CD14-positive monocyte (primary cell): ENCODE data around the gene SPTAN1. TPM values are rescaled to one million over a fixed set of nuclear protein-coding genes. Genes with fewer than 3 reads are reported as not detected.

Experiments
- DNase-seq, 3 donors: peaks; one replicate each; pipeline ENCODE4 v3.0.0-alpha.2; 2011 to 2022
- H2AFZ ChIP-seq: 2 replicates; pipeline ENCODE4 v1.6.0; 2012; ENCODE audit warnings: mild to moderate bottlenecking, low read depth, low read length, inconsistent platforms; ENCODE audit not compliant: insufficient read depth, poor library complexity, severe bottlenecking
- H3K27ac ChIP-seq, 2 donors: 1 replicate in 1 of 2; 2 replicates in 1 of 2; pipeline ENCODE4 v1.5.1; 2012 to 2013; ENCODE audit warnings: low read length in 2 of 2, control low read depth in 1 of 2, inconsistent platforms in 1 of 2, low read depth in 1 of 2, mild to moderate bottlenecking in 1 of 2
- H3K27me3 ChIP-seq, 2 donors: one replicate each; pipeline versions ENCODE4 v1.6.0 to v1.6.1; 2011 to 2013; ENCODE audit warnings: low read length in 2 of 2; ENCODE audit not compliant: control insufficient read depth in 2 of 2, insufficient read depth in 2 of 2
- H3K36me3 ChIP-seq, 2 donors: replicated peaks in 1 of 2; 1 replicate in 1 of 2; 2 replicates in 1 of 2; pipeline versions ENCODE4 v1.5.1 to v1.6.1; 2012 to 2013; ENCODE audit warnings: low read length in 2 of 2, control low read depth in 1 of 2, inconsistent platforms in 1 of 2, mild to moderate bottlenecking in 1 of 2; ENCODE audit not compliant: insufficient read depth in 2 of 2, control insufficient read depth in 1 of 2
- H3K4me1 ChIP-seq, 2 donors: 1 replicate in 1 of 2; 2 replicates in 1 of 2; pipeline versions ENCODE4 v1.5.1 to v1.6.1; 2012 to 2013; ENCODE audit warnings: low read length in 2 of 2, control low read depth in 1 of 2, inconsistent platforms in 1 of 2, mild to moderate bottlenecking in 1 of 2, moderate library complexity in 1 of 2; ENCODE audit not compliant: insufficient read depth in 2 of 2, control insufficient read depth in 1 of 2
- H3K4me2 ChIP-seq: replicated peaks from 2 replicates; pipeline ENCODE3; 2012; ENCODE audit warnings: low read length, moderate library complexity, mild to moderate bottlenecking; ENCODE audit not compliant: poor library complexity, severe bottlenecking; ENCODE audit errors: extremely low read depth
- H3K4me3 ChIP-seq, 3 experiments: fragments of 200-600 bp in 1 of 3; sonication (generic) in 1 of 3; replicated peaks in 1 of 3; 1 replicate in 2 of 3; 2 replicates in 1 of 3; pipeline ENCODE4 v1.5.1; 2011 to 2013; ENCODE audit warnings: low read length in 3 of 3, mild to moderate bottlenecking in 3 of 3, control low read depth in 2 of 3, low read depth in 2 of 3, inconsistent platforms in 1 of 3, moderate library complexity in 1 of 3
- H3K79me2 ChIP-seq: 2 replicates; pipeline ENCODE4 v1.6.0; 2012; ENCODE audit warnings: mild to moderate bottlenecking, control low read depth, inconsistent platforms, low read length, moderate library complexity; ENCODE audit not compliant: insufficient read depth
- H3K9ac ChIP-seq: 2 replicates; pipeline ENCODE4 v1.6.0; 2017; ENCODE audit warnings: low read length, mild to moderate bottlenecking; ENCODE audit not compliant: insufficient read depth, poor library complexity, severe bottlenecking
- H3K9me3 ChIP-seq, 2 donors: replicated peaks in 1 of 2; 1 replicate in 1 of 2; 2 replicates in 1 of 2; pipeline versions ENCODE4 v1.5.1 to v1.6.1; 2012 to 2013; ENCODE audit warnings: low read length in 2 of 2, control low read depth in 1 of 2; ENCODE audit not compliant: control insufficient read depth in 1 of 2, insufficient read depth in 1 of 2
- H4K20me1 ChIP-seq: 2 replicates; pipeline ENCODE4 v1.6.0; 2012; ENCODE audit warnings: mild to moderate bottlenecking, low read length, control low read depth, moderate library complexity; ENCODE audit not compliant: insufficient read depth
- H3K27ac Mint-ChIP-seq, 7 donors: one replicate each; pipeline ENCODE4 v1.8.0; 2020; ENCODE audit warnings: mild to moderate bottlenecking in 7 of 7, mixed read lengths in 7 of 7, moderate library complexity in 6 of 7, inconsistent platforms in 2 of 7
- H3K27me3 Mint-ChIP-seq, 3 donors: one replicate each; pipeline ENCODE4 v1.8.0; 2021 to 2022; ENCODE audit warnings: low read depth in 3 of 3, mild to moderate bottlenecking in 3 of 3, mixed read lengths in 3 of 3, moderate library complexity in 3 of 3, inconsistent platforms in 1 of 3
- H3K36me3 Mint-ChIP-seq, 2 donors: one replicate each; pipeline ENCODE4 v1.8.0; 2020; ENCODE audit warnings: mixed read lengths in 2 of 2, inconsistent platforms in 1 of 2, mild to moderate bottlenecking in 1 of 2
- H3K4me1 Mint-ChIP-seq: one replicate; pipeline ENCODE4 v1.8.0; 2020; ENCODE audit warnings: mild to moderate bottlenecking, mixed read lengths
- H3K4me3 Mint-ChIP-seq, 2 donors: one replicate each; pipeline ENCODE4 v1.8.0; 2020; ENCODE audit warnings: mild to moderate bottlenecking in 2 of 2, mixed read lengths in 2 of 2, moderate library complexity in 1 of 2
- H3K9me3 Mint-ChIP-seq, 7 donors: one replicate each; pipeline ENCODE4 v1.8.0; 2020 to 2022; ENCODE audit warnings: mixed read lengths in 7 of 7, mild to moderate bottlenecking in 6 of 7, moderate library complexity in 6 of 7, inconsistent platforms in 2 of 7
- CTCF ChIP-seq: fragments of 200-600 bp; IDR thresholded peaks from one replicate; pipeline ENCODE4 v1.8.0; 2022; ENCODE audit warnings: antibody characterized with exemption, mild to moderate bottlenecking
- WGBS: methylation state at CpG from one replicate; pipeline ENCODE4 v1.1.5; 2013; ENCODE audit warnings: missing lambda C conversion rate; ENCODE audit not compliant: insufficient coverage; 5-methylcytosine and 5-hydroxymethylcytosine counted together
- intact Hi-C, 2 donors: fragments of 100-400 bp; cut with micrococcal nuclease; formaldehyde crosslinking; loops; one replicate each; pipeline versions ENCODE4 v1.15.0 to v1.15.1; 2023
- polyA plus RNA-seq, 3 donors: library from polyadenylated mRNA; depleted of rRNA in 1 of 3; unstranded in 2 of 3; stranded (reverse) in 1 of 3; fragments of 300-500 nt in 2 of 3; fragments of >200 nt in 1 of 3; fragmentation: Illumina TruSeq in 2 of 3; gene quantifications; 1 replicate in 2 of 3; 2 replicates in 1 of 3; pipeline ENCODE4 v1.2.3, GENCODE V29; 2012 to 2021

SPTAN1 gene
- polyA plus RNA-seq, 3 donors, result 6.2 to 40.8 (median 8.5) TPM

- Histone ChIP-seq H3K4me1 (peaks cover 0 to 3% of the 10 kb centered on the region in 2 donors), H3K36me3 (no peaks in the 10 kb centered on the region), H3K27me3 (no peaks in the 10 kb centered on the region), H4K20me1 (no peaks in the 10 kb centered on the region), H3K9ac (no peak overlapping the region), H3K4me2 (no peak overlapping the region), H3K4me3 (no peak overlapping the region), H3K79me2 (no peaks in the 10 kb centered on the region), H3K9me3 (no peaks in the 10 kb centered on the region), H3K27ac (no peak overlapping the region), H2AFZ (no peak overlapping the region)
- DNase-seq, result no peak
- no peak overlapping the region for H3K4me3 Mint-ChIP-seq
- H3K27ac Mint-ChIP-seq, result no peak overlapping the region
- peaks cover 13% of the 10 kb centered on the region for H3K4me1 Mint-ChIP-seq
- H3K27me3 Mint-ChIP-seq, result no peaks in the 10 kb centered on the region
- intact Hi-C loops, result no loop called here
- peaks cover 0 to 2% (median 0%) of the 10 kb centered on the region in 7 donors for H3K9me3 Mint-ChIP-seq
- no peak for TF ChIP-seq CTCF
- 97% methylated on average over 3 of the region's 6 CpGs for WGBS
- H3K36me3 Mint-ChIP-seq, result peaks cover 0 to 5% of the 10 kb centered on the region in 2 donors
Measured at GRCh38 chr9:128669786-128670185, 117.4 kb downstream of the SPTAN1 start.

GRCh38 chr9:128675382-128675781 lies 123.0 kb downstream of the SPTAN1 start:
- TF ChIP-seq CTCF, result no peak
- H3K27ac ChIP-seq, result no peak overlapping the region
- DNase-seq, result no peak
- no peaks in the 10 kb centered on the region for H3K27me3 ChIP-seq
- intact Hi-C loops, result no loop called here
- H3K36me3 ChIP-seq, result peaks cover 0 to 8% of the 10 kb centered on the region in 2 donors
- 80% methylated on average over 1 of the region's 4 CpGs for WGBS
- no peak overlapping the region for H3K4me3 ChIP-seq
- H3K27ac Mint-ChIP-seq, result peak overlapping the region in 2 of 7 donors; percentile 42 to 63
- no peak overlapping the region for H2AFZ ChIP-seq
- H3K4me2 ChIP-seq, result no peak overlapping the region
- no peak overlapping the region for H3K4me3 Mint-ChIP-seq
- H3K79me2 ChIP-seq, result peaks cover 16% of the 10 kb centered on the region
- H4K20me1 ChIP-seq, result no peaks in the 10 kb centered on the region
- H3K4me1 Mint-ChIP-seq, result no peaks in the 10 kb centered on the region
- H3K9me3 ChIP-seq, result no peaks in the 10 kb centered on the region
- no peaks in the 10 kb centered on the region for H3K27me3 Mint-ChIP-seq
- peaks cover 3 to 27% of the 10 kb centered on the region in 2 donors for H3K36me3 Mint-ChIP-seq
- no peak overlapping the region for H3K9ac ChIP-seq
- H3K9me3 Mint-ChIP-seq, result peaks cover 0 to 2% (median 0%) of the 10 kb centered on the region in 7 donors
- no peaks in the 10 kb centered on the region for H3K4me1 ChIP-seq
